Keratinocyte (primary cell): ENCODE measurements around the gene EVI5. TPM values are rescaled to one million over a fixed set of nuclear protein-coding genes. Genes with fewer than 3 reads are reported as not detected.

Experiments used
- DNase-seq: peaks from one replicate; pipeline ENCODE4 v3.0.0-alpha.2; 2011; ENCODE audit warnings: low read depth, missing footprints, low spot score
- FAIRE-seq: peaks from 2 replicates; lab custom pipeline; 2011; peaks lifted over from hg19 to GRCh38; lab: Jason Lieb, UNC
- H2AFZ ChIP-seq: 2 replicates; pipeline ENCODE4 v1.6.0; 2012; ENCODE audit warnings: low read length, control low read depth, inconsistent platforms; ENCODE audit not compliant: control insufficient read depth
- H3K27ac ChIP-seq: 2 replicates; pipeline ENCODE4 v1.5.1; 2011; ENCODE audit warnings: low read length; ENCODE audit not compliant: control insufficient read depth, insufficient read depth
- H3K27me3 ChIP-seq: 3 replicates; pipeline ENCODE4 v1.6.0; 2011; ENCODE audit warnings: low read length; ENCODE audit not compliant: control insufficient read depth, insufficient read depth; ENCODE audit errors: extremely low read depth
- H3K36me3 ChIP-seq, 2 experiments: 2 replicates in 1 of 2; 3 replicates in 1 of 2; pipeline ENCODE4 v1.5.1; 2011; ENCODE audit warnings: low read length in 2 of 2, mild to moderate bottlenecking in 1 of 2; ENCODE audit not compliant: control insufficient read depth in 2 of 2, insufficient read depth in 2 of 2; ENCODE audit errors: extremely low read depth in 1 of 2
- H3K4me1 ChIP-seq: 3 replicates; pipeline ENCODE4 v1.5.1; 2011; ENCODE audit warnings: low read length; ENCODE audit not compliant: control insufficient read depth, insufficient read depth; ENCODE audit errors: extremely low read depth
- H3K4me2 ChIP-seq: 3 replicates; pipeline ENCODE4 v1.6.0; 2011; ENCODE audit warnings: low read depth, low read length; ENCODE audit not compliant: control insufficient read depth, insufficient read depth; ENCODE audit errors: extremely low read depth
- H3K4me3 ChIP-seq, 3 experiments: fragments of 200-600 bp in 1 of 3; sonication (generic) in 1 of 3; 2 replicates in 2 of 3; 3 replicates in 1 of 3; pipeline ENCODE4 v1.5.1; 2011 to 2016; ENCODE audit warnings: low read length in 3 of 3, mild to moderate bottlenecking in 3 of 3, control low read depth in 2 of 3, inconsistent platforms in 1 of 3, low read depth in 1 of 3, mixed read lengths in 1 of 3, mixed run types in 1 of 3, moderate library complexity in 1 of 3; ENCODE audit not compliant: control insufficient read depth in 2 of 3, insufficient read depth in 2 of 3; ENCODE audit errors: extremely low read depth in 1 of 3
- H3K79me2 ChIP-seq: 2 replicates; pipeline ENCODE4 v1.6.0; 2012; ENCODE audit warnings: low read length; ENCODE audit not compliant: control insufficient read depth, insufficient read depth
- H3K9ac ChIP-seq: 3 replicates; pipeline ENCODE4 v1.6.0; 2011; ENCODE audit warnings: low read length; ENCODE audit not compliant: control insufficient read depth, insufficient read depth; ENCODE audit errors: extremely low read depth
- H3K9me1 ChIP-seq: 3 replicates; pipeline ENCODE4 v1.6.0; 2011; ENCODE audit warnings: low read length; ENCODE audit not compliant: control insufficient read depth, insufficient read depth; ENCODE audit errors: extremely low read depth
- H3K9me3 ChIP-seq: 2 replicates; pipeline ENCODE4 v1.5.1; 2012; ENCODE audit warnings: low read depth, low read length; ENCODE audit not compliant: control insufficient read depth
- H4K20me1 ChIP-seq: 3 replicates; pipeline ENCODE4 v1.6.0; 2011; ENCODE audit warnings: low read length; ENCODE audit not compliant: control insufficient read depth, insufficient read depth; ENCODE audit errors: extremely low read depth
- EZH2 ChIP-seq: IDR thresholded peaks from one replicate; pipeline ENCODE4 v1.6.1; 2012; ENCODE audit warnings: inconsistent platforms, mild to moderate bottlenecking, low read length, moderate library complexity
- dilution Hi-C: fragments of 300-500 bp; cut with MboI; formaldehyde crosslinking; loops from one replicate; pipeline ENCODE4 v1.7.0; 2020; ENCODE audit warnings: low sequenced_read_pairs; ENCODE audit not compliant: extremely low pct_ligation_motif_present
- polyA plus RNA-seq, 5 experiments: library from polyadenylated mRNA; depleted of rRNA in 3 of 5; stranded (reverse) in 3 of 5; stranded (forward) in 1 of 5; unstranded in 1 of 5; fragments of >200 nt; gene quantifications; 1 replicate in 1 of 5; 2 replicates in 3 of 5; 3 replicates in 1 of 5; pipeline versions ENCODE4 v1.2.1 to v1.2.3, GENCODE V29; 2011 to 2012; ENCODE audit warnings: missing spikeins in 2 of 5, low read depth in 1 of 5, low replicate concordance in 1 of 5
- TF ChIP-seq, protein P1 (sequence below), 3 experiments: IDR thresholded peaks in 1 of 3; conservative IDR thresholded peaks in 1 of 3; optimal IDR thresholded peaks in 1 of 3; 2 replicates in 2 of 3; 3 replicates in 1 of 3; pipeline versions ENCODE3 to v1.5.1; 2011; ENCODE audit warnings: low read length in 3 of 3, mild to moderate bottlenecking in 3 of 3, moderate library complexity in 2 of 3, control low read depth in 1 of 3, inconsistent platforms in 1 of 3; ENCODE audit not compliant: insufficient read depth in 2 of 3; ENCODE audit errors: extremely low read depth in 1 of 3

The EVI5 gene
- polyA plus RNA-seq, 1 donor (not counting 4 experiments of a cell fraction or from before 2014, with no cell fraction given): 23.2 TPM

DNA sequence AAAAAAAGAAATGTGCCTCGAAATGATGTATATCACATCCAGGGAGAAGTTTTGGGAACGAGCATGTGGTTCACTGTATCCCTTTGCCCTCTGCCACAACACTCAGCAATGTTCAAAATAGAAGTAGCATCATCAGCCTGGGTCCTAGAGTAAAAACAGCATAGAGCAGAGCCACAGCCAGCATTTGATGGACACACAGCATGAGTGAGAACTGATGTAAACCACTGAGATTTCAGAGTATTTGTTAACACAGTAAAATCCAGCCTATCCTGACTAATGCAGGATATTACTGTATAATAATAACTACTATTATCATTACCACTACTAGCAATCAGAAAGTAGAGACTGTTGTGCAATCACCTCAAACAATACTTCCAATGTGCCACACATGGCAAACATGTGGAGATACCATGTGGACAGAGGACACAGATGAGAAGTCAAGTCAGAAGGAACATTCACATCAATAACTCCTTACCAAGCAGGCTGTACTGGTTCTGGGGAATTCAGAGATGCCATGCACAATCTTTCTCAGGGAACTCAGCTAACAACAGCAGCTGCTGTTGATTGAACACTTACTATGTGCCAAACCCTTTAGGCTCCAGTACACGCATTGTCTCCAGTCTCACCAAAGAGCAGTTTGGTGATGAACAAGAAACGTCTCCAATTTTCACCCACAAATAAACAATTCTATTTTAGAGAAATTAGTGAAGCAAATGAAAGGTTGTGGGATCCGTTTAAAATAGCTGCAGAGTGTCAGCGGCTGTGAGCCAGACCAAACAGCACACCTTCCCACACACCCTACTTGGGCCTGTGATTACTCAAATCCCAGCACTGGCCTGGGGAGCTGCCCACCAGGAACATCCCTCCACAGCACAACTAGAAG is 281.6 kb downstream of the EVI5 start:
- Histone ChIP-seq H3K9me1 (no peaks in the 10 kb centered on the region), H3K9ac (no peak overlapping the region), H3K4me1 (no peaks in the 10 kb centered on the region), H2AFZ (no peak overlapping the region), H3K27ac (no peak overlapping the region), H3K4me3 (no peak overlapping the region), H3K9me3 (no peaks in the 10 kb centered on the region), H3K36me3 (no peaks in the 10 kb centered on the region), H3K79me2 (no peaks in the 10 kb centered on the region), H3K4me2 (no peak overlapping the region), H3K27me3 (no peaks in the 10 kb centered on the region), H4K20me1 (no peaks in the 10 kb centered on the region)
- no peak for DNase-seq
- dilution Hi-C loops: no loop called here
- TF ChIP-seq, protein P1, sequence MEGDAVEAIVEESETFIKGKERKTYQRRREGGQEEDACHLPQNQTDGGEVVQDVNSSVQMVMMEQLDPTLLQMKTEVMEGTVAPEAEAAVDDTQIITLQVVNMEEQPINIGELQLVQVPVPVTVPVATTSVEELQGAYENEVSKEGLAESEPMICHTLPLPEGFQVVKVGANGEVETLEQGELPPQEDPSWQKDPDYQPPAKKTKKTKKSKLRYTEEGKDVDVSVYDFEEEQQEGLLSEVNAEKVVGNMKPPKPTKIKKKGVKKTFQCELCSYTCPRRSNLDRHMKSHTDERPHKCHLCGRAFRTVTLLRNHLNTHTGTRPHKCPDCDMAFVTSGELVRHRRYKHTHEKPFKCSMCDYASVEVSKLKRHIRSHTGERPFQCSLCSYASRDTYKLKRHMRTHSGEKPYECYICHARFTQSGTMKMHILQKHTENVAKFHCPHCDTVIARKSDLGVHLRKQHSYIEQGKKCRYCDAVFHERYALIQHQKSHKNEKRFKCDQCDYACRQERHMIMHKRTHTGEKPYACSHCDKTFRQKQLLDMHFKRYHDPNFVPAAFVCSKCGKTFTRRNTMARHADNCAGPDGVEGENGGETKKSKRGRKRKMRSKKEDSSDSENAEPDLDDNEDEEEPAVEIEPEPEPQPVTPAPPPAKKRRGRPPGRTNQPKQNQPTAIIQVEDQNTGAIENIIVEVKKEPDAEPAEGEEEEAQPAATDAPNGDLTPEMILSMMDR (optimal IDR thresholded peaks at IDR 0.05 in 1 of 3, IDR thresholded peaks at IDR 0.05 in 1 of 3, conservative IDR thresholded peaks at IDR 0.05 in 1 of 3; ENCODE audit: extremely low read depth in 1 of 3, insufficient read depth in 2 of 3, low read length in 3 of 3): no peak
- TF ChIP-seq EZH2: no peak
- no peak for FAIRE-seq

GRCh38 chr1:92502247-92502646 is 282.7 kb downstream of the EVI5 start:
- no peak for TF ChIP-seq EZH2
- Histone ChIP-seq H2AFZ (no peak overlapping the region), H3K9me1 (no peaks in the 10 kb centered on the region), H3K27me3 (no peaks in the 10 kb centered on the region), H3K4me2 (no peak overlapping the region), H3K9me3 (no peaks in the 10 kb centered on the region), H3K27ac (no peak overlapping the region), H3K79me2 (no peaks in the 10 kb centered on the region), H3K4me3 (no peak overlapping the region), H3K9ac (no peak overlapping the region), H3K4me1 (no peaks in the 10 kb centered on the region), H3K36me3 (no peaks in the 10 kb centered on the region), H4K20me1 (no peaks in the 10 kb centered on the region)
- FAIRE-seq (no peak), DNase-seq (no peak)
- dilution Hi-C loops: no loop called here
